ENCODE results near the gene USF3.

GRCh38 chr3:113654310-113654709, 42.1 kb downstream of the USF3 start:
- TF ChIP-seq, protein P1, sequence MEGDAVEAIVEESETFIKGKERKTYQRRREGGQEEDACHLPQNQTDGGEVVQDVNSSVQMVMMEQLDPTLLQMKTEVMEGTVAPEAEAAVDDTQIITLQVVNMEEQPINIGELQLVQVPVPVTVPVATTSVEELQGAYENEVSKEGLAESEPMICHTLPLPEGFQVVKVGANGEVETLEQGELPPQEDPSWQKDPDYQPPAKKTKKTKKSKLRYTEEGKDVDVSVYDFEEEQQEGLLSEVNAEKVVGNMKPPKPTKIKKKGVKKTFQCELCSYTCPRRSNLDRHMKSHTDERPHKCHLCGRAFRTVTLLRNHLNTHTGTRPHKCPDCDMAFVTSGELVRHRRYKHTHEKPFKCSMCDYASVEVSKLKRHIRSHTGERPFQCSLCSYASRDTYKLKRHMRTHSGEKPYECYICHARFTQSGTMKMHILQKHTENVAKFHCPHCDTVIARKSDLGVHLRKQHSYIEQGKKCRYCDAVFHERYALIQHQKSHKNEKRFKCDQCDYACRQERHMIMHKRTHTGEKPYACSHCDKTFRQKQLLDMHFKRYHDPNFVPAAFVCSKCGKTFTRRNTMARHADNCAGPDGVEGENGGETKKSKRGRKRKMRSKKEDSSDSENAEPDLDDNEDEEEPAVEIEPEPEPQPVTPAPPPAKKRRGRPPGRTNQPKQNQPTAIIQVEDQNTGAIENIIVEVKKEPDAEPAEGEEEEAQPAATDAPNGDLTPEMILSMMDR (IDR thresholded peaks at IDR 0.05), result no peak
- no peak for TF ChIP-seq POLR2A (IDR thresholded peaks at IDR 0.05)

All from esophagus squamous epithelium (tissue), 4 donors.